ENCODE measurements around the gene GPR37L1.
"Not testable (repeated sequence)": the region's sequence is repeated elsewhere in the genome, so short reads cannot be mapped to it uniquely, and the experiment has no call there.

The GPR37L1 gene

DNA sequence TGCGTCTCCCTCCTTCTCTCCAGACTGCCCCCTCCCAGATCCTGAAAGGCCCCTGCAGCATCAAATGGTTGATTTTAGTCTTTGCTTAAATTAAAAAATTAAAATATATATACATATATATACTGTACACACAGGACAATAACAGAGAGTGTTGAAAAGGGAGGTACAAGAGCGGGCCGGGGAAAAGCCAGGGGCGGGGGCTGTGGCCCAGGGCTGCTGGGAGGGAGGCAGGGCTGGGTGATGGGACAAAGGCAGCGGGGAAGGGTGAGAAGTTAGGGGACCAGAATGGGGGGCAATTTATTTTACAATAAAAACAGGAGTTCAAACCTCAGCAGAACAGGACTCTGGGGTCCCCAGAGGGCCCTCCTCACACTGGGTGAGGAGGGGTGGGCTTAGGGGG lies 11.3 kb downstream of the GPR37L1 start:
- DNase-seq: no peak

DNA sequence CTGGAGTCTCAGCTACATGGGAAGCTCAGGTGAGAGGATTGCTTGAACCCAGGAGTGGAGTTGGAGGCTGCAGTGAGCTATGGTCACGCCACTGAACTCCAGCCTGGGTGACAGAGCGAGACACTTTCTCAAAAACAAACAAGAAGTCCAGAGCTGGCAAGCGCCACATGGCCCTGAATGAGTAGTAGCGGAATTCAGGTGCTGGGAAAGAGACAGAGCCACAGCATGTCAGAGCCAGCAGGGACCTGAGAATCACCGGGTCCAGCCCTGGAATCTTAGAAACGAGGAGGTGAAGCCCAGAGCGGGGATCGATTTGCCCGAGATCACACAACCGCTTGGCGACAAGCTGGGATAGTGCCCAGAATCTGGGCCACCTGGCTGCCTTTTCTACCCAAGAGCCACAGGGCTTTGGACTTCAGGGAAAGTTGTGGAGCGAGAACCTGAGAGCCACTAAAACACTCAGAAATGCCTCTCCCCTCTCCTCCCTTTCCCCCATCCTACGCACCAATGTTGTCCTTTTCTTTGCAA lies 12.0 kb downstream of the GPR37L1 start:
- DNase-seq: no peak

DNA sequence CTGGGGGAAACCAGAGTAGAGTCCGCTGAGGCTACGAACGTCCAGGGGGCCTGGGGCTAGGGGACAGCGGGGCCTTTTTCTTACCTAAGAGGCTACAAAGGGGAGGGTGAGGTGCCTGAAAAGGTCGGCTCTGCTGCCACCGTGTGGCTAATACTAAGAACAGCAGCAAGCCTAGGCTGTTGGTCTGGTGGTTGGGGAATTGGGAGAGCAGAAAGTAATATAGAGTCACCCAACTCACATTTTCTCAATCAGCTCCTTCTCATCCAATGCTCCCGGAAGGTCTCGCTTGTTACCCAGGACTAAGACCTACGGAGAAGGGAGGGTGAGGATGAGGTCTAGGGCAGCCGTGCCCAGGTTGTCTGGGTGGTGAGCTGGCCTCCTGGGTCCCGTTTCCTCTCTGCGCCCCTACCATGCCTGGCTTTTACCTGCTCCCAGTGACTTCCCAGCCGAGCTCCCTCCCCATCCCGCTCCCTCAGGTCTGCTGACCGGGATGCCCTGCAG lies 12.6 kb downstream of the GPR37L1 start:
- DNase-seq: no peak

DNA sequence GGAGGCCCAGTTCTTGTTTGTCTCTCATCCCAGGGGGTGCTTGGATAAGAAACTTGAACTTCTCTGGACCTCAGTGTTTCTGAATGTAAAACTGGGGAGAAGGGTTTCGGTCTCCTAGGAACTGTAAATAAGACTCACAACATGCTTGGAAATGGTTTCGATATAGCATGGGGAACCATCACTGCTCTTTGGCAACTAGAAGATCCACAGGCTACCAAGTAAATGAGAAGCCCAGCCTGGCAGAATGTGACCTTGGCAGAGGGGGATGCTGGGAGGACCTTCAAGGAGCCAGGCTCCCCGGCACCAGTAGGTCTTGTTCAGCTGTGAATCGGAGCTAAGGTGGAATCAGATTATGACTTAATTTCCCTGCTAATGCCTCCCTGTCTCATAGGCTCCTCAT lies 18.1 kb downstream of the GPR37L1 start:
- DNase-seq: no peak

DNA sequence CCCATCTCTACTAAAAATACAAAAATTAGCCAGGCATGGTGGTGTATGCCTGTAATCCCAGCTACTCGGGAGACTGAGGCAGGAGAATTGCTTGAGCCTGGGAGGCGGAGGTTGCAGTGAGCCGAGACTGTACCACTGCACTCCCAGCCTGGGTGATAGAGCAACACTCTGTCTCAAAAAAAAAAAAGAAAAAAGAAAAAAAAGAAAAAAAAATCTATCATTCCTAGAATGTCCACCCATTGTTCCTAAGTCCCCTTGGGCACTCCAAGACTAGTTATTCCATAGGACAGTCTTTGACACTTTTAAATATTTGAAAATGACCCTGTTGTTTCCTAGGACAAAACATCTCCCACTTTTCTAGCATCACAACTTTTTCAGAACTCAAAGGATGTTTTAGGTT lies 18.8 kb downstream of the GPR37L1 start:
- DNase-seq: not testable (repeated sequence)

DNA sequence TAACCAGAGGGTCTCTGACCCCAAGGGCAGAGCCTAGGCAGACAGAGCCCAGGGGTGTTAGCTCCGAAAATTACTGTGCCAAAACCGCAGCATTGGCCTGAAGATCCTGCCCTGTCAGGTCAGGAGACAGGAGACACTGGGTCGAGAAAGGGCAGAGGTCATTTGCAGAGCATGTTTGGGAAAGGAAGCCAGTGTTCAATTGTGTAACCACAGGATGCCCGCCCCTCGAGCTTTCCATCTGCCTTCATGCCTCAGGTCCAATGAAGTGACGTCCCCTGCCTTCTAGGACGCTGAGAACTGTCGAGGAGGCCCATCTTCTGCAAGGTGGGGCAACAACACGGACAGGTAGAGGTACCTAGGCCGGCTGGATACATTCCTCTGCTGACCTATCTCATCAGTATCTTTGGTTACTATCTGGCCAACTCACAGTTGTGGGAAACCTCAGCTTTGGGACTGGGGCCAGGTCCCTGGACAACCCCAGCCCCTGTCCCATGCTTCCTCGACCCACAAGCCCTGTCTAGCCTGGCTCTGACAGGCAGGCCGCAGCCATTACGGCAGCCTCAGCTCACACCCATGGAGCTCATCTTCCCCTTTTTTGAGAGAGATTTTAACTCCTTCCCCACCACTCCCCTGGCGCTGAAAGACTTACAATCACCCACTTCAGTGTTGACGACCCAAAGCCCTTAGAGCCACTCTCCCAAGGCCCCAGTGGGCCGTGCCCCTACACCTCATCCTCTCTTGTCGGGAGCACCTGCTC lies 20.5 kb downstream of the GPR37L1 start:
- DNase-seq: peak; percentile 64

DNA sequence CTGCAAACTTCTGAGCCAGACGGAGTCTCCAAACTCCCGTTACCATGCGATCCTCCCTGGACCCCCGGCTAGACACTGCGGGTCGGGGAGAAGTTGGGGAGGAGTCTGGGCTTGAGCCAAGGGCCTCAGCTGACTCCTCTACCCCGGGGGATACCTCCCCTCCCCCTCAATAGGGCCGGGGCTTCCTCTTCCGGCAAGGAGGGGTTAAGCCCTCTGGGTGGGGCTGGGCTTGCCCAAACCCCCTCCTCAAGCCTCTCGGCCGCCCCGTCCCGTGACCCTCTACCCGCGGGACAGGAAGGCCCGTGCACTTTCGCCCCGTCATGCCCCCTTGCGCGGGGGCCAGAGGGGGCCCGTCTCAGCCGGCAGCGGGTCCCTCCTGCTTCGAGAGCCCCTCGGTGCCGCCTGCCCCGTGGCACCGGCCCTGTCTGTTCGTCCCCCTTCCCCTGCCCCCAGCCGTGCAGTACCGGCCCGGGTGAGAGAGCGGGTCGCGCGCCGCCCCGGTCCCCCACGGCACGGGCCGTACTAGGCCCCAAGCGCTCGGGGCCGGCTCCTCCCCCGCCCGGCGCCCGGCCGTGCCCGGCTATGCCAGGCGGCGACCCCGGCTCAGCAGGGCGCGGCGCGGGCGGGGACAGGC lies 21.2 kb downstream of the GPR37L1 start:
- DNase-seq: no peak

DNA sequence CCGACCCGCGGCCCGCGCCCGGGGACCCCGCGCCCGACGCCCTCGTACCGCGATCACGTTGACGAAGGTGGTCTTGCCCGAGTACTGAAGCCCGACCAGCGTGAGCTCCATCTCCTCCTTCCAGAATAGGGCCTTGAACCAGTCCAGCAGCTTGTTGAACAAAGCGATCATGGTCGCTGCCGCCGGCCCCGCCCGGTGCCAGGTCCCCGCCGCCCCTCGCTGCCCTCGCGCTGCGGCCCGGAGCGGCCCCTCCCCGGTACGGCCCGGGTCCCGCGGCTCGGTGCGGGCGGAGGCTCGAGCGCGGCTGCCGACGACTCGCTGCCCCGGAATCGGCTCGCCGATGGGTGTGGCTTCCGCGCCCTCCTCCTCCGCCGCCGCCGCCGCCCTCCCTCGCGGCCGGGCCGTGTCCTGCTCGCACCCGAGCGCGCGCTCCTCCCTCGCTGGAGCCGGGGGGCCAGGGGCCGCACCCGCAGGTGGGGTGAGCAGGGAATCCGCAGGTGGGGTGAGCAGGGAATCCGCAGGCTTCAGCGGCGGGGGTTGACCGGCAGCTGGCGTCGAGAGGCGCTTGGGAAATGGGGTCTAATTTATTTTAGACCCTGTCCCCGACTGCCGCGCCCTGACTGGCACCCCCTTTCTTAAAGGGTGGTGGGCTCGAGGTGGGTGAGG lies 21.8 kb downstream of the GPR37L1 start, which contains the start of gene ARL8A:
TSS of gene ARL8A (minus strand) at position 336 of the 666 bp plus-strand sequence. CDS start at position 171, 165 bp downstream.
- DNase-seq: no peak

DNA sequence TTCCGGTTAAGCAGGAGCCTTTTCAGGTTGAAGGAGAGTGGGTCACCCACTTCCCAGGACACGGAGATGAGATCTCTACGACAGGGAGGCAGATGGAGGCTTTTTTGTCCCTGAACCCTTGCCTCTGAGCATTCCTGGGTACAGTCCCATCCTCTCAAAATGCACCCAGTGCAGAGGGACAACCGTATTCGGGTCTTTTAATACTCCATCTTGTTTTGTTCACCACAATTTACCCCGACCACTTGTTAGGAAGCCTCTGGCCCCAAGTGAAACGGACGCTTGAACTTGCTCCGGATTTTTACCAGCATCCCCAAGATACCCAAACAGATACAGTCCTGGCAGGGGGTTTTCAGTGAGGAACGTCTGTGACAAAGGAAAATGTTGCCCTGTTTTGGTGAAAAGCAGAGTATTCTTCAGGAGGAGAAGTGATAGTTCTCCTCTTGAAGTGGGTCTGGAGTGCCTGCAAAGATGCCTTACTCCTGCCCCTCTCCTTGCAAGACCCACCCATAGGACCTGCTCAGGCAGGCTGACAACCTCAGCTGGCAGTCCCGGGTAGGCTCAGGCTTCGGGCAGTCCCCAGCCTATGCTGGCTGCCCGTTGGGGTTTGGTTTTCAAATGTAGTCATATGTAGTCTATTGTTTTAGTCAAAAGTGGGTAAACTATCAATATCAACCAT lies 22.5 kb downstream of the GPR37L1 start:
- no peak for DNase-seq

DNA sequence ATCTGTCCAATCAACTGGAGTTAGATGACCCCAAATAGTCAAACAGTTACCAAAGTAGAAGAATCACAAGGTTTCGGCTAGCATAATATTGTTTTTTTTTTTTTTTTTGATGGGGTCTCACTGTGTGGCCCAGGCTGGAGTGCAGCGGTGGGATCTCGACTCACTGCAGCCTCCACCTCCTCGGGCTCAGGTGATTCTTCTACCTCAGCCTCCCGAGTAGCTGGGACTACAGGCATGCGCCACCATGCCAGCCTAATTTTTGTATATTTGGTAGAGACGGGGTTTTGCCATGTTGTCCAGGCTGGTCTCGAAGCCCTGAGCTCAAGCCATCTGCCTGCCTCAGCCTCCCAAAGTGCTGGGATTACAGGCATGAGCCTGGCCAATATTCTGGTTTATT lies 23.0 kb downstream of the GPR37L1 start:
- not testable (repeated sequence) for DNase-seq

DNA sequence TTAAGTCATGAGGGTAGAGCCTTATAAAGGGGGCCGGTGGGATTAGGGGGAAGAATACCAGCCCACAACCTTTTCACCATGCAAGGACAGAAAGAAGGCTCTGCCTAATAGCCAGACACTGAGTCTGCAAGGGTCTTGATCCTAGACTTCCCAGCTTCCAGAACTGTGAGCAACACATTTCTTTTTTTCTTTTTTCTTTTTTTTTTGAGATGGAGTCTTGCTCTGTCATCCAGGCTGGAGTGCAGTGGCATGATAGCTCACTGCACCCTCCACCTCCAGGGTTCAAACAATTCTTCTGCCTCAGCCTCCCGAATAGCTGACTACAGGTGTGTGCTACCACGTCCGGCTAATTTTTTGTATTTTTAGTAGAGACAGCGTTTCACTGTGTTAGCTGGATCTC lies 23.6 kb downstream of the GPR37L1 start:
- no peak for DNase-seq

DNA sequence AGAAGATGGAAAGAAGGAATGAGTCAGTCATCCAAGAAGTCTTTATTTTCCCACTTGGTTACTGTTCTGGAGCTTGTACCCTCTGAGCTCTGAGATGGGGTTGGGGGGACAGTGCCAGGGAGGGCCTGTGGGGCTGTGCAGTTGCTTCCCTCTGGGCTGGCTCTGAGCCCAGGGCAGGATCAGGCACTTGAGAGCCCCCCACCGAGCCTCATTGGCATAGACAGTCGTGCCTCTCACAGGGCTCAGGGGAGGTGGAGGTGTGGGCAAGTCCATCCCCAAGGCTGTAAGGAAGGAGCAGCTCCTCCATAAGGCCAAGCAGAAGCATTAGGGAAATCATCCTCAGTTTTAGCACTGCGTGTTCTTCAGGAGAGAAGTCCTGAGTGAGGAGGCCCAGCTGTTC lies 24.3 kb downstream of the GPR37L1 start:
- DNase-seq: no peak

DNA sequence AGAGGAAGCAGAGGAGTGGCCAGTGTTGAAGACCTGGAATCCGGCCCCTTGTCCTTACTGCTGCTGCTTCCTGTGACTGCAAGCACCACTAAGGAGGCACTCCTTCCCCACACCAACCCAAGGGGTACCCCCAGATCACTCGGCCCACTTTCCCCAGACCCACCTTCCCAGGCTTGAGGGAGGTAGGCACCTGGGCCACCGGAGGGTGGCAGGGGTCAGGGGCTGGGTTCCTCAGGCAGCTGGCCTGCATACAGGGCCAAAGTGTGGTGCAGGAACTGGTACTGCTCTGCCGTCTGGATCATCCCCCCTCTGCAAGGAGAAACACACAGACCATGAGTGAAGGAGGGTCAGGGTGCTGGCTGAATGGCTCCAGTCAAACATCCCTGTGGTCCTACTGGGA lies 25.7 kb downstream of the GPR37L1 start:
- DNase-seq: no peak

DNA sequence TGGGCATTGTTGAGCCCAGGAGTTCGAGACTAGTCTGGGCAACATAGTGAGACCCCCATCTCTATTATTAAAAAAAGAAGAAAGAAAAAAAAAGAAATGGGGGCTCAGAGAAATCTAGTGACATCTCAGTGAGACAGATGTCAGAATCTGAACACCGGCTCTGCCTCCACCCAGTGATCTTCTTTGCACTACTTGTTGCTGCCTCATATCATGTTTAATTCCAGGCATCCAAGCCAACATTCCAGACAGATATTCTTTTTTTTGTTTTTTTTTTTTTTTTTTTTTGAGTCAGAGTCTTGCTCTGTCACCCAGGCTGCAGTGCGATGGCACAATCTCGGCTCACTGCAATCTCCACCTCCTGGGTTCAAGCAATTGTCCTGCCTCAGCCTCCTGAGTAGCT lies 26.8 kb downstream of the GPR37L1 start:
- no peak for DNase-seq

DNA sequence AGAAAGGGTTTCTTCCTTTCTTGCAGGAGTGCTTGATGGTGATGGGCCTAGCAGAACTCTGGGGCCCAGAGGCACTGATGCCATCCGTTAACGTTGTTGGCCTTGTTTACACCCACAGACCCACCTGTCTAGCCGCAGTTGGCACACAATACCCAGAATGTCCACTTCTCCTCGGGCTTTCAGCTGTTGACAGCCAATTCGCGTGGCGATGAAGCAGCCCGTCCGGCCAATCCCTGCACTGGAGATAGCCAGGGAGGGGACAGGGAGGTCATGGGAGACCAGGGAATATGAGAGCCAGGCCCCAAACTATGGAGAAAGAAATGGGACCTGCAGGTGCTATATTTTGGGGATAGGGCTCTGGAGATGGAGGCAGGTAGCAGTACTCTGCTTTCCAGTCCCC lies 27.5 kb downstream of the GPR37L1 start:
- no peak for DNase-seq

DNA sequence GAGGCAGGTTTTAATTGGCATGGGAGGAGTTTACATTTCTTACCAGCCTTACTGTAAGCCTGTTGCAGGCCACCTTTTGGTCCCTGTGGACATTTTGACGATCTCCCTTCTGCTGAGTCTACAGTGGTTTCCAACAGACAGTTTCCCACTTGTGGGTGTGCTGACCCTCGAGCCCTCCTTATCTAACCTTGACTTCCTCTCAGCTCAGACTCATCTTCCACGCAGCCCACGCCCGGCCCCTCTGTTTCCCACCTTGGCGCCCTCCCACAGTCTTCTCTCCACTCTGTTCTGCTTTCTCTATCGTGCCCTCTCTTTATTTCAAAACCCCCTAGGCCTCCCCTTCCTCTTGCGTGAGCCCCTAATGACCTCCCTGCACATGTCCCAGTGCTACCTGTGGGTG lies 27.9 kb downstream of the GPR37L1 start:
- DNase-seq: no peak

DNA sequence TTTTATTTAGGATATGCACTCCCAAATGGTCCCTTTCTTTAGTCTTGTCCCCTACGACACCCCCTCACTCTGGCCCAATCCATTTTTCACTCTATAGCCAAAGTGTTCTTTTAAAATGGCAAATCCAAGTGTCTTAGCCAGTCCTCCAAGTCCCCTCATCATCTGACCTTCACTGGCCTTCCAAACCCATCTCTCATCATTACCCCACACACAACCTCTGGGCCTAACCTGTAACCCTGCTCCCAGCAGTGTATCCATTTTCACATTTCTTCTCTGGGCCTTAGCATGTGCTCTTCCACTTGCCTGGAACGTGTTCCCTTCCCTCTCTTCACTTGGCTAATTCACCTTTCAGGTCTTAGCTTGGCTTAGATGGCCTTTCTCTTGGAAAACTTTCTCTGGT lies 28.3 kb downstream of the GPR37L1 start:
- no peak for DNase-seq

DNA sequence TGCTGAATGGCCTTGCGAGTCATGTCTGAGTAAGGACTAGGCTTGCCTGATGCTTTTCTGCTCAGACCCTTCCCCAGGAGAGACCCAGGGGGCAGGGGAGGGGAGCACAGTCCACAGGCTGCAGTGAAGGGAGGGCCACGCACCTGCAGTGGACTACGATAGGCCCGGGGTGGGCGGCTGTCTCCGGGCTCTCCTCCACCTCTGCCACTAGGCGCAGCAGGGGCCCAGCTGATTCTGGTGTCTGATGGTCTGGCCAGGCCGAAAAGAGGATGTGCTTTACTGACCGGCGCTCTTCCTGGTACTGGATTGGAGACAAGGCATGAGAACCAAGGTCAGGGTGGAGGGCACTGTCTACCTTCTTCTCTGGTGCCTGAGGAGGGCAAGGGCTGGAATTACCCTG lies 29.7 kb downstream of the GPR37L1 start:
- no peak for DNase-seq

DNA sequence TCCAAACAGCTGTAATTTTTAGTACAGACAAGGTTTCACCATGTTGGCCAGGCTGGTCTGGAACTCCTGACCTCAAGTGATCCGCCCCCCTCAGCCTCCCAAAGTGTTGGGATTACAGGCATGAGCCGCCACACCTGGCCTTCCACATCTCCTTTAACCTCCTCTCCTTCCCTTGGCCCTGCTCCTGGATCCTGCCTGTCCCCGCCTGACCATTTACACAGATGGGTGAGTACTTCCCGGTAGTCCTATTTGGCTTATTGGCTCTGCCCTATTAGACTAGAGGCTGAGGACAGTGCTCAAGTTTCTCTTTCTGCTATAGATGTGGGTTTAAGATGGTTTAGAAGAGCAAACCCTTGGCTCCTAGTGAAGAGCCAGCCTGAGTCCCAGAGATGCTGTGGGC lies 30.6 kb downstream of the GPR37L1 start:
- no peak for DNase-seq

DNA sequence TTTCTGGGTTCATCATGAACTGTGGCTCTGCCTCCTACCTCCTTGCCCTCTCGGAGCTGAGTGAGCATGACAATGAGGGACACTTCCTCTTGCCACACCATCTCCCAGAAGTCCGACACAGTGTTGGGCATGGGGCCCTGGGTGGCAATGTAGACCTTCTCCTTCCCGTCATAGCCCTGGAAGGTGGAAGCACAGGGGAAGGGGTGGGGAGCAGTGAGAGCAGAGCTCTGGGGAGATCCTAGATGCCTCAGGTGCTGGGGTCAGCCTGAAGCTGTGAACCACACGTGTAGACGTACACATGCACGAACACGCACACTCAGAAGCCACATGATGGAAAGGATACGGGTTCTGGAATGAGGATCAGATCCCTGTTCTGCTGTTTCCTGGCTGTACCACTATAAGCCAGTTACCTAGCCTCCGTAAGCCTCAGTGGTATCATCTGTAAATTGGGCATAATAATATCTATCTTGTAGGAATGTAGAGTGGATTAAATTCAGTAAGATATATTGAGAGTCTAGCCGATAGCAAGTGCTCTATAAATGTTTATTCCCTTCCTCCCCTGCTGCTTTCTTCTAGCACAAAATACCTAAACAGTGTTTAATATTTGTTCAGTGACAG lies 31.5 kb downstream of the GPR37L1 start:
- no peak for DNase-seq

DNA sequence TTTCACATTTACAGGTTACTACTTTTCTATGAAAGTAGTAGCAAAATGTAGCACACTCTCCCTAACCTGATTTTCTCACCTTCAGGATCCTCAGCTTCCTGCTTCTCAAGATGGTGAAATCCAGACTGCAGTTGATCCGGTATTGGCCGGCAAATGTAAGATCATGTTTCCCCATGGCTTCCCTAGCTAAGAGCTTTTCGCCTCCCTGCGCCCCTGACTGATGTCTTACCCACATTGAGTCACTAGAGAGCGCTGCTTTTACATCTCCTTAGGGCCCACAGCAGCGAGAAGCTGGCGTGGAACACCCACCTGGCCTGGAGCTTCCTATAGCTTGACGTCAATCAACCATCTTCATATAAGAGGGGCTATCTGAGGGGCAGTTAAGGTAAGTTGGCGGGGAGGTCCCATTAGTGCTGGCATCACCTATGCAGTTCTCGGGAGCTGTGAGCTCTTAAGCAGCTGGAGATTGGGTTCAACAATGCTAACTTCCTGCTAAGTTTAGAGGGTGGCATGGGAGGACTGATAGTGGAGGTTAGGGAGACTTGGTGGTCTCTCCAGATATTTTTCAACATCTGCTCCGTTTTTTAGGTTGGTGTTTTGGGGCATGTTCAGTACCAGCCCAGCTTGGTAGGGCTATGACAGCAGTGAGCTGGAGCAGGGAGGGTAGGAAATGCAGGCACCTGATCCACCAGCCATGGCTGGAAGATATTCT lies 32.2 kb downstream of the GPR37L1 start:
- no peak for DNase-seq

DNA sequence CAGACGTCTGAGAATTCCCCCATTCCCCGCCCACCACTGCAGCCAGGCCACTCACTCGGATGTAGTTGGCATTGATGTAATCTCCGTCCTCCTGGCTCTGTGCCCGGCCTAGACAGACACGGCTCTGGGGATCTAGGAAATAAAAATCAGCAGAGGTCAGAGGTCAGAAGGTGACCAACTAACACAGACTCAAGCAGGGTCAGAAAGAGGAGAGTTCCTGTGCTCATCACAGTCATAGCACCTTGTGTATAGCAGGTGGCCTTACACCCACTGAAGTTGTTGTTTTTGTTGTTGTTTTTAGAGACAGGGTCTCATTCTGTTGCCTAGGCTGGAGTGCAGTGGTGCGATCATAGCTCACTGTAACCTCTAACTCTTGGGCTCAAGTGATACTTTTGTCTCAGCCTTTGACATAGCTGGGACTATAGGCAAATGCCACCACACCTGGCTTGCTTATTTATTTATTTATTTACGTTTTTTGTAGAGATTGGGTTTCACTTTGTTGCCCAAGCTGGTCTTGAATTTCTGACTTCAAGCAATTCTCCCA lies 32.8 kb downstream of the GPR37L1 start:
- DNase-seq: peak; percentile 43
